Measurements from ENCODE around the gene ARHGAP27. TPM values are rescaled to one million over a fixed set of nuclear protein-coding genes. Genes with fewer than 3 reads are reported as not detected.

ARHGAP27 gene
- total and polyA plus RNA-seq, 8 donors, result 3.1 to 22.4 (median 7.4) TPM

GRCh38 chr17:45425125-45425983 lies 7.3 kb downstream of the ARHGAP27 start:
- peak; percentile 75 to 85 (median 84) for ATAC-seq
- TF ChIP-seq, protein P1, sequence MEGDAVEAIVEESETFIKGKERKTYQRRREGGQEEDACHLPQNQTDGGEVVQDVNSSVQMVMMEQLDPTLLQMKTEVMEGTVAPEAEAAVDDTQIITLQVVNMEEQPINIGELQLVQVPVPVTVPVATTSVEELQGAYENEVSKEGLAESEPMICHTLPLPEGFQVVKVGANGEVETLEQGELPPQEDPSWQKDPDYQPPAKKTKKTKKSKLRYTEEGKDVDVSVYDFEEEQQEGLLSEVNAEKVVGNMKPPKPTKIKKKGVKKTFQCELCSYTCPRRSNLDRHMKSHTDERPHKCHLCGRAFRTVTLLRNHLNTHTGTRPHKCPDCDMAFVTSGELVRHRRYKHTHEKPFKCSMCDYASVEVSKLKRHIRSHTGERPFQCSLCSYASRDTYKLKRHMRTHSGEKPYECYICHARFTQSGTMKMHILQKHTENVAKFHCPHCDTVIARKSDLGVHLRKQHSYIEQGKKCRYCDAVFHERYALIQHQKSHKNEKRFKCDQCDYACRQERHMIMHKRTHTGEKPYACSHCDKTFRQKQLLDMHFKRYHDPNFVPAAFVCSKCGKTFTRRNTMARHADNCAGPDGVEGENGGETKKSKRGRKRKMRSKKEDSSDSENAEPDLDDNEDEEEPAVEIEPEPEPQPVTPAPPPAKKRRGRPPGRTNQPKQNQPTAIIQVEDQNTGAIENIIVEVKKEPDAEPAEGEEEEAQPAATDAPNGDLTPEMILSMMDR (IDR thresholded peaks at IDR 0.05), result peak in 2 of 4 donors; percentile 10 to 25
- FAIRE-seq, result no peak
- H3K27ac ChIP-seq, result peak overlapping the region; percentile 67 to 78 (median 73)
- WGBS, 2 donors, result 7 to 14% methylated on average over 17 to 18 of the region's 18 CpGs
- peak; percentile 74 to 92 (median 82) for DNase-seq
- H3K4me3 ChIP-seq, result peak overlapping the region in 3 of 4 donors; percentile 5 to 43 (median 34)
- intact Hi-C loops (cut with DNase I), result no loop called here
- no peaks in the 10 kb centered on the region for H3K9me3 ChIP-seq
- H3K27me3 ChIP-seq, result no peaks in the 10 kb centered on the region
- peaks cover 0 to 16% (median 3%) of the 10 kb centered on the region in 3 donors for H3K4me1 ChIP-seq
- no peaks in the 10 kb centered on the region for H3K36me3 ChIP-seq

DNA sequence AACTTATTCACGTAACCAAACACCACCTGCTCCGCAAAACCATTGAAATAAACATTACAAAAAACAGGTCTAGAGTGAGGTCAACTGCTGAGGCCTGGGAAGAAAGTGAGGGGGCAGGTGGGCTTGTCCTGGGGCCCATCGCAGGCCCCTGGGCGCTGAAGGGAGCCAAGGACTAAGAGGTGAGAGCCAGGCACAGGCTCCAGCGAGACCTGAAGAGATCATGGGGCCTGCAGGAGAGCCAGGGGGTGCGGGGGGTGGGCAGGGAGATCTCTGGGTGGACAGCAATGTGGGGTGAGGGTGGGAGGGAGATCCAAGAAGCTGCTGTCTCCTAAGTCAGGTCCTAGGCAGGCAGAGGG lies 7.9 kb downstream of the ARHGAP27 start:
- FAIRE-seq, result no peak
- TF ChIP-seq, protein P1 (IDR thresholded peaks at IDR 0.05), result no peak
- Histone ChIP-seq H3K9me3 (no peaks in the 10 kb centered on the region), H3K27ac (peak overlapping the region; percentile 67 to 78 (median 73)), H3K4me3 (peak overlapping the region in 2 of 4 donors; percentile 34 to 43), H3K27me3 (no peaks in the 10 kb centered on the region), H3K36me3 (no peaks in the 10 kb centered on the region), H3K4me1 (peaks cover 0 to 16% (median 3%) of the 10 kb centered on the region in 3 donors)
- no peak for DNase-seq
- intact Hi-C loops (cut with DNase I), result no loop called here
- 61 to 75% methylated on average over 6 of the region's 6 CpGs for WGBS, 2 donors
- ATAC-seq, result no peak

GRCh38 chr17:45423975-45424335 lies 8.7 kb downstream of the ARHGAP27 start:
- no peak overlapping the region for H3K4me3 ChIP-seq
- H3K27ac ChIP-seq, result no peak overlapping the region
- FAIRE-seq, result no peak
- intact Hi-C loops (cut with DNase I), result no loop called here
- WGBS, 2 donors, result 66 to 82% methylated on average over 1 of the region's 1 CpG
- no peaks in the 10 kb centered on the region for H3K27me3 ChIP-seq
- H3K36me3 ChIP-seq, result no peaks in the 10 kb centered on the region
- DNase-seq, result no peak
- TF ChIP-seq, protein P1 (IDR thresholded peaks at IDR 0.05), result no peak
- H3K4me1 ChIP-seq, result peaks cover 0 to 11% (median 0%) of the 10 kb centered on the region in 3 donors
- H3K9me3 ChIP-seq, result no peaks in the 10 kb centered on the region
- ATAC-seq, result no peak

DNA sequence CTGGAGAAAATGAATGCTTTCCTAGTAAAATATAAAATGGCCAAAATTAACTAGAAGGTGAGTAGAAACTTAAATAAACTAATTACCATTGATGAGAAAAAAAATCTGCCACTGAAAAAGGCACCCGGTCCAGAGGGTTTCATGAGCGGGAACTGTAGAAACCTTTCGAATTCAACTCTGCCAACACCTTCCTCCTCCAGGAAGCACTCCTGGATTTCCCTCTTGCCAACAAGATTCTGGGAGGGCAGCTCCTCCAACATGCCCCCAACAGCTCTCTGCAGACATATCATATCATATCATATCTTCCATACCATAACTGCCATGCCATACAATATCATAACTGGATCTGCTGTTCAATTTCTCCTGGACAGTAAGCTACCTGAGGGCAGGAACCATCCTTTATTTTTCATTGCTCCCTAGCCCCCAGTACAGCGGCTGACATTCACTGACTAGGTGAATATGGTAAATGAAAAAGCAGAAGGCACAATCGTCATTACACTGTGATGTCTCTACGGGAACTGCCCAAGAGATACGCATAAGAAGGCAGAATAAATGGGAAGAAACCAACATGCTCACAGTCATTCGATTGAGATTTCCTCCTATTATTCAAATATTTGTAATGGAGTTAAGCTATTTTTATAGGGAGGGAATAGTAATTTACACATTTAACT lies 9.2 kb downstream of the ARHGAP27 start:
- H3K4me1 ChIP-seq, result peaks cover 0 to 6% (median 0%) of the 10 kb centered on the region in 3 donors
- DNase-seq, result no peak
- 61 to 77% methylated on average over 8 of the region's 8 CpGs for WGBS, 2 donors
- no peak for ATAC-seq
- H3K36me3 ChIP-seq, result no peaks in the 10 kb centered on the region
- TF ChIP-seq, protein P1 (IDR thresholded peaks at IDR 0.05), result no peak
- H3K27ac ChIP-seq, result no peak overlapping the region
- intact Hi-C loops (cut with DNase I), result no loop called here
- H3K27me3 ChIP-seq, result no peaks in the 10 kb centered on the region
- no peaks in the 10 kb centered on the region for H3K9me3 ChIP-seq
- no peak for FAIRE-seq
- H3K4me3 ChIP-seq, result no peak overlapping the region

Data from pancreas (tissue), 10 donors.